ENCODE data around the gene IFITM2. TPM values are rescaled to one million over a fixed set of nuclear protein-coding genes. Genes with fewer than 3 reads are reported as not detected.

The IFITM2 gene
- total and polyA plus RNA-seq, 2 of the 13 experiments (the other 11 are each of a cell fraction or from before 2014, with no cell fraction given), result 13.8 to 267 TPM

GRCh38 chr11:305844-306211 lies 1.8 kb upstream of the IFITM2 start:
- H3K27ac ChIP-seq (ENCODE audit: extremely low read length, insufficient read depth, low read length), result no peak overlapping the region
- DNase-seq (ENCODE audit: low spot score), result no peak

More at GRCh38 chr11:305844-306211, 1.8 kb upstream of the IFITM2 start:
- no peaks in the 10 kb centered on the region for H3K36me3 ChIP-seq (replicated peaks in 1 of 2; ENCODE audit: control insufficient read depth in 1 of 2, insufficient read depth in 2 of 2, low read length in 2 of 2)
- H3K9ac ChIP-seq (ENCODE audit: insufficient read depth, low read depth, low read length), result peak overlapping the region; percentile 10; the same call in 1 of the 2 replicates
- H3K4me2 ChIP-seq (ENCODE audit: low read depth, low read length), result peak overlapping the region; percentile 56
- 39% methylated on average over 10 of the region's 10 CpGs for WGBS (ENCODE audit: low lambda C conversion rate)
- TF ChIP-seq ZFX (CRISPR knock-in tag; IDR thresholded peaks at IDR 0.05; ENCODE audit: low read depth) (peak; percentile 4; the same call in 1 of the 2 replicates), SKI (IDR thresholded peaks at IDR 0.05; ENCODE audit: partially characterized antibody) (no peak), ZNF274 (CRISPR knock-in tag; IDR thresholded peaks at IDR 0.05) (no peak), TAF1 (CRISPR knock-in tag; IDR thresholded peaks at IDR 0.05) (0 out of 2 replicates have a peak, but pooled peaks have one; percentile 6), MYC (CRISPR knock-in tag; IDR thresholded peaks at IDR 0.05; ENCODE audit: borderline replicate concordance) (no peak), HOMEZ (CRISPR knock-in tag; IDR thresholded peaks at IDR 0.05; ENCODE audit: low read depth) (no peak), ELF3 (CRISPR knock-in tag; IDR thresholded peaks at IDR 0.05) (0 out of 2 replicates have a peak, but pooled peaks have one; percentile 7), GFI1 (CRISPR knock-in tag; IDR thresholded peaks at IDR 0.05; ENCODE audit: borderline replicate concordance) (peak; percentile 24; the same call in 1 of the 2 replicates)
- ATAC-seq, result no peak
- CTCF ChIA-PET (ENCODE audit: low intra/inter-chr PET ratio, low total read pairs), result no interaction called here
- BruUV-seq (replicated peaks), result no TSS peak
- in situ Hi-C loops (cut with HindIII; ENCODE audit: extremely low pct_ligation_motif_present, low pct_unique_long_range_greater_than_20kb), result no loop called here
- intact Hi-C loops (cut with micrococcal nuclease; ENCODE audit: unreplicated experiment), result loop anchor here (5.0 kb wide), 1 partner anchor 51 kb away; no protein-coding TSS in a partner anchor
- no peak for FAIRE-seq
- no peaks in the 10 kb centered on the region for H3K27me3 ChIP-seq (ENCODE audit: control insufficient read depth in 1 of 2, insufficient read depth in 2 of 2, low read length in 2 of 2)
- peak overlapping the region; percentile 71 for H2AFZ ChIP-seq (ENCODE audit: low read length)
- no peaks in the 10 kb centered on the region for H3K9me3 ChIP-seq (ENCODE audit: low read length)
- H4K20me1 ChIP-seq (ENCODE audit: insufficient read depth, low read length), result no peaks in the 10 kb centered on the region
- peaks cover 7% of the 10 kb centered on the region for H3K79me2 ChIP-seq (ENCODE audit: insufficient read depth, low read length)
- POLR2A ChIA-PET, result interaction anchor here (0.9 to 2.9 kb wide), 11 partner anchors 9 to 144 kb away, joined by 3 to 21 read pairs (median 3); partner anchors contain the start of genes PTDSS2 and RIC8A
- peaks cover 55% of the 10 kb centered on the region for H3K4me1 ChIP-seq (ENCODE audit: insufficient read depth, low read length)
- H3K4me3 ChIP-seq (replicated peaks in 1 of 3; ENCODE audit: insufficient read depth in 1 of 3, low read depth in 2 of 3, low read length in 3 of 3), result peak overlapping the region in 1 of 3 experiments; percentile 27; a peak in 1 of 6 replicates

Data from HepG2 (cell line).